ENCODE data around the gene DIDO1.

DIDO1 gene

DNA sequence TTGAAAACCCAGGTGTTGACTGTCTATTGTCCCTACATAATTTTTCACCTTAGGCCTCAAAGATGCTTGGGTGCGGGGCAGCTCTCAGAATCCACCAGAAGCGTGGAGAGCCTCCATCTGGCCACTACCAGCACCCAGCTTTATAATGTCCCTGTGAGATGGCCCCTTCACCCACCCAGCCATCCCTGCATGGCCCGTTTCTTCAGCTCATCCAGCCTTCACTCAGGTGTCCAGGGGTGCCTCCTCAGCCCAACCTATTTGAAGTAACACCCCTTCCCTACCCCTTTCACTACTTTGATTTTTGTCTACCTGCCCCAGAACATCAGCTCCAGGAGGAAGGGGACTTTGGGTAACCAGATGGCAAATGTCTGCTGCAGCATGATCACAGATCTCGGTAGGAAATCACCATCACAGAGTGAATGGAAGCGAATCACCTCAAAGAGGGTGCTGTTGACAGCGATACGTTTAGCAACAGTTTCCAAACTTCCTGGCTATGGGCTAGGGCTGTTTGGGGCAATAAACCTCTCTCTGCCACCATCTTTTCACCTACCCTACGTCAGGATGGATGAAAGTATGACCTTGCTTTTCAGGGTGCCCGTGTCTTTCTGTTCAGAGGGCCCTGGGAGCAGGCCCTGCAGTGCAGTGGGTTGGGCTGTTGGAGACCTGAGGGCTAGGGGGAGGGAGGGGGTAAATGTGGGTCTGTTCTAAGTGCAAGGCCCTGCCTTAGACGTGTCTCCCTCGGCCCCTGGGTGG lies 25.0 kb upstream of the DIDO1 start:
- no peak for DNase-seq (ENCODE audit: low read depth, low spot score)

DNA sequence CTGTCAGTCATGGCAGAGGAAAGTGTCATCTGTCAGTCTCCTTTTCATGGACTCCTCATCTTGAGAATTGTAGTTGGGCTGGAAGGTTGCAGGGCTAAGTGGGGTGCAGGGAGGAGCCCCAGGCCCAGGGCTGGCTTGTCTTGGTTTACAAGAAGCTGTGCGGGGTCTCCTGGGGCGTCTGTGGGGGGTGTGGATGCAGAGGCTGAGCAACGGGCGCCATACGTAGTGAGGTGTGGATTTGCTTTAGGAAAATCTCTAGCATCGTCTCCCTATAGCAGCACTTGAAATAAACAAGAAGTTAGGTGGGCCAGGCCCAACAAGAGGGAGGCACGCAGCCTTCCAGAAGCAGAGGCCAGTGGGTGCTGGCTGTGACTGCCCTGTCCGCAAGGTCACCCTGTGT lies 24.4 kb upstream of the DIDO1 start:
- DNase-seq (ENCODE audit: low read depth, low spot score), result no peak

DNA sequence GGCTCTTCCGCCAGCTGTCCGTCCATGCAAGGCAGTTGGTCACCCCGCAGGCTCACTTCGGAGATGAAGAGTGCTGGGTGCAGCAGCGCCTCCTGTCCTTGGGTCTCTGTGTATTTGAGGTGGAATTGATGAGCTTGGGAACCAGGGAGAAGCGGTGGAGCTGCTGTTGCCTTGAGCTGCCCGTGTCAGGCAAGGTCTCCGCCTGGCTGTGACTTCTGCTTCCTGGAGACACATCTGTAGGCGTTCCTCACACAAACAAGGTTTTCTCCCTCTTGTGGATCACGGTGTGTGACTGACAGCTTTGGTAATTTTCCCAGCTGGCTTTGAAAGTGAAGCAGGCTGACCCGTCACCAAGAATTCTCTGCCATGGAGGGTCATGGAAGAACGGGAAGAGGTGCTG lies 23.7 kb upstream of the DIDO1 start:
- no peak for DNase-seq (ENCODE audit: low read depth, low spot score)

DNA sequence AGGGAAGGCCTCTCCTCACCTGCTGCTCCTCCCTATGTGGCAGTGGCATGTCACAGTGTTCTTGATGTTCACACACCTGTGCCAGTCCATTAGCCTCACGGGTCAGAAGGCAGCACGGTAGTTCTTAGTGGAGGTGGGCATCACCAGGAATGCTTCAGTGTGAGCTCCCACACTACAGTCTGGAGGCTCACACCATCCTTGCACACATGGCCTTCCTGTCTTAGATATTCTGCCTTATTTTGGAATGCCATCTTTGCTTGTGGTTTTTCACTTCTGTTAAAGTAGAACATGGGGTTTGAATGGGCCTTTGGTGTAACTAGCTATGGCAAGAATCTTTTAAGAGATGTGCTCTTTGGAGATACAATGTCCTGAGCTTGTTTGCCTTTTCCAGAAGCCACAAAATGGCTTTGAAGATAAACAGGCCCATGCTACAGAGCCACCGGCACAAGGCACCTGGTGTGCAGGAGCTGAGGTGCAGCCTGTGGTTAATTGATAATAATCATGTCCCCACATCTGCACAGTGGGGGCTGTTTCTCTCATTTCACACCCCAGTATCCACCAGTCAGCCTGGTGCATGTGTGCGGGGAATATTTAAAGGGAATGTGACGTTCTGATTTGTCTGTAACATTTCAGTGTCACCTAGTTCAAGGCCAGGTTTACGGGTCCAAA lies 23.0 kb upstream of the DIDO1 start:
- no peak for DNase-seq (ENCODE audit: low read depth, low spot score)

DNA sequence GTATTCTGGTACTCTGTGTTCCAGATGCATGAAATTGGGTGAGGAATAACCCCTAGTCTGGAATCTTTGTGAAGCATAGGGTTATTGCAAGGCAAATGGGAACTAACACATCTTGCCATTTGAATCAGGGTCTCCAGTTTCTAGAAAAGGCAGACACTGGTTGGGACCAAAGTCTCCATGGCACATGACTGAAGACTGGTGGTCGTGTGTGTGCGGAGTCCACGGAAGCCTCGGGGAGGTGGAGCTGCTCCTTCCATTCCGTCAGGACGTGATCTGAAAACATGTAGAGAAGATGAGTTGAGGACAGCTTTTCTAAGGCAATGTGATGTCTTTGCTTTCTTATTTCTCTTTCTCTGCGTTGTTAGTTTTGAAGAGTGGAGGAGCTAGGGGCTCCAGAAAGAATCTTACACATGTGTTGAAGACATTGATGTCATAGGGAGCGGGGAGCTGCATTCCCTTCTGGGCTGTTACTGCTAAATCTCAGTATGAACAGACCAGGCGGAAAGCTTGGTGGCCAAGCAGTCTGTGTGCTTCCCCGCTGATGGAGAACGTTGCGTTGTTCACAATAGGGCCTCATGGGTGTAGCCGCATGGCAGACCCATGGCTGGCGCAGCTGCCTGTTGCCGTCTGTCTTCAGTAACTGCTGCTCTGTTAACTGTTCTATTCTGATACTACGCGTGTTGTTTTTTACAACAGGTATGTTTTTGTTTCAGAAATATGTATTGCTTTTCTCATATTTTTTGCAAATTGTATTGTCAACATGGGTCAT lies 21.4 kb upstream of the DIDO1 start:
- no peak for DNase-seq (ENCODE audit: low read depth, low spot score)

DNA sequence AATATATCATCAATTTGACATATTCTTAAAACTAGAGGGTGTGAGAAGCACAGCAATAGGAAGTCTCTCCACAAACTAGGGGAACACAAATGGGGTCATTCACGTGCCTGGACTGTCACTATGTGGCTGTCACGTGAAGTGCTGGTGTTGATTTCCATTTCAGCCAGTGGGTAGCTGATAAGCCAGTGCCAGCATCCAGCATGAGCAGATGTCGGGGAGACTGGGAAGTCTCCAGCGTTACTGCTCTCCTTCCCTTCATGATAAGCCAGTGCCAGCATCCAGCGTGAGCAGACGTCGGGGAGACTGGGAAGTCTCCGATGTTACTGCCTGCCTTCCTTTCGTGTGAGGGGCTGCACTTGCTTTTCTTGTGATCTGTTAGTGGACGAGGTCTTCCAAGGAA lies 20.6 kb upstream of the DIDO1 start:
- DNase-seq (ENCODE audit: low read depth, low spot score), result no peak

DNA sequence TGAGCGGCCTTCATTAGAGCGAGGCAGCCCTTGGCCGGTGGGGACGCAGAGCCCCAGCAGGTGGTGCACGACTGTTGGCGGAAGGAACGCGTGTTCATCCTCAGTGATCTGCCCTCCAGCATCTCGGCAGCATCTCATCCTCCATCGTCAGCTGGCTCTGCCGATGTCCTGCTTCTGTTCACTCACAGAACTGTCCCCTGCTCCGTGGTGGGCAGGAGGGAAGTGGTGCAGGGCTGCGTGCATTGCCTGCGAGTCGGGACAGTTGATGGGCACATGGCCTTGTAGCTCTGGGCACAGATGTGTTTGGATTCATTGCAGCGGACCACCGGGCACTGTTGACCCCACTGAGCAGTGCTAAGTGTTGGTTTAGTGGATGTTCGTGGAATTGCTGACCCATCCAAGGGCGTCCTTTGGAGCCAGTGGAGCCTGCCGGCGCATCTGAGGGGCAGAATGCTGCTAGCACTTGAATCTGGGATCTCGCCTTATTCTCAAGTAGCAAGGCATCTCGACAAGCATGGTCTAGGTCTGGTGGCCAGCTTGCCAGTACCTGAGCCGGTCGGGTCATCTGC lies 19.6 kb upstream of the DIDO1 start:
- no peak for DNase-seq (ENCODE audit: low read depth, low spot score)

DNA sequence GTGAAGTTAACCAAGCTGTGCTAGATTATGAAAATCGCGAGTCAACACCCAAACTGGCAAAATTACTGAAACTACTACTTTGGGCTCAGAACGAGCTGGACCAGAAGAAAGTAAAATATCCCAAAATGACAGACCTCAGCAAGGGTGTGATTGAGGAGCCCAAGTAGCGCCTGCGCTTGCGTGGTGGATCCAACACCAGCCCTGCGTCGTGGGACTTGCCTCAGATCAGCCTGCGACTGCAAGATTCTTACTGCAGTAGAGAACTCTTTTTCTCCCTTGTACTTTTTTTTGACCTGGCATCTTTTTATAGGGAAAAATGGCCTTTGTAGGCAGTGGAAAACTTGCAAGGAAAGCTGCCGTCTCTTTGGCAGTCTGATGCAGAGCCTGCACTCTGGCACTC lies 18.4 kb upstream of the DIDO1 start:
- DNase-seq (ENCODE audit: low read depth, low spot score), result no peak

DNA sequence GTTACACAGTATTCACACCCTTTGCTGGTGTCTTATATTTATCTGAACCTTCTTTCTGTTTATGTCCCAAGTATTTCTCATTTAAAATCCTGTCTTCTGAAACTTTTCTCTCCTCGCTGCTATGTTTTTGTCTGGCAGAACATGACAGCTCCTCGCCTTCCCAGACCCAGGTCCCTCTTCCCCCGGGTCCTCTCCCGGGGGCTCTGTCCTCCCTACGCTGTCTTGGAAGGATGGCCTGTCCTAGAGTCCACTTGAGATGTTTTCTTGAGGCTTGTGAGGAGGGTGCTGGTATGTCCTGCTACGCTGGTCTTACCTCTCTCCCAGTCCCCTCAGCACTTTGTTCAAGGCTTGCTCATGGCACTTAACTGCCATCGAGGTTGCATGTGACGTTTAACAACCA lies 17.9 kb upstream of the DIDO1 start:
- no peak for DNase-seq (ENCODE audit: low read depth, low spot score)

DNA sequence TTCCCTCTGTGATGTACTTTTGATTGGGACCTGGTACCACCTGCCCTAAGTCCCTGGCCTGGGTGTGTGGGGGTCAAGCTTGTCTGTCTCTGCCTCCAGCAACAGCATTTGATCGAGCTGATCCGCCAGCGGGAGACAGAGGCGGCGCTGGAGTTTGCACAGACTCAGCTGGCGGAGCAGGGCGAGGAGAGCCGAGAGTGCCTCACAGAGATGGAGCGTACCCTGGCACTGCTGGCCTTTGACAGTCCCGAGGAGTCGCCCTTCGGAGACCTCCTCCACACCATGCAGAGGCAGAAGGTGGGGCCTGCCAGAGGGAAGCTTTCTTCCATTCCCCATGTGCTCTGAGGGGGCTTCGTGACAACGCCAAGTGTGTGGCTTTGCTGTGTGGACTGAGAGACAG lies 17.1 kb upstream of the DIDO1 start:
- no peak for DNase-seq (ENCODE audit: low read depth, low spot score)

DNA sequence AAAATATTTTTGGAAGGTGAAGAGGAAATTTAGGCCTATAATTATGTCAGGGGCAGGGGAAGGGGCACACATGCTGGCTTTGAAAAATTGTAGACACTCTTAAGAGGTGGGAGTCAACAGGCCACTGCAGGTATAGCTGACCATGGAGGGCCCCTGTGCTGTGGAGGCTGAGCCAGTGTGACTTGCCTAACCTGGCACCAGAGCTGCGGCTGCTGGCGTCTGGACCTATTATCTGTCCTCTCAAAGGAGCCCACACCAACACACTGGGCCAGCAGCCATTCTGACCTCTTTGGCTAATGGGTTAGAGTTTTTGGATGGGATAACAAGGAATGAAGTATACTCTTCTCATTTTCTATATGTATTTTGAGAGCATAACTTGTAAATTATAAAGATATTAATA lies 16.2 kb upstream of the DIDO1 start:
- no peak for DNase-seq (ENCODE audit: low read depth, low spot score)

DNA sequence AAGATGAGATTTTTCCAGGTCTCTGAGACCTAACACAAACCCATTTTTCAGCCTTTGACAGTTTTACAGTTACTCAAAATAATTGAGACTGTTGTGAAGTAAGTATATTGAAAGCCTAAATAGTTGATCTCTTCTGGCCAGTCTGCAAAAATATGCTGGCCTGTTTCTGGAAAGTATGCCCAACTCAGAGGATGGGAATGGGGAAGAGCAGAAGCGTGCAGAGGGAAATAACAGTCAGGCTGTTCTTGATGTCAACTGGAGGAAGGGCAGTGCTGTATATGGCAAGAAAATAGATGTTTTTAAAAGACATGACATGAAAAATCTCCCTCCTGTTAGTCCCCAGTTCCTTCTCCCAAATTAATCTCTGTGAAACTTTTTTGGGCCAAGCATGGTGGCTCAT lies 15.5 kb upstream of the DIDO1 start:
- DNase-seq (ENCODE audit: low read depth, low spot score), result no peak

DNA sequence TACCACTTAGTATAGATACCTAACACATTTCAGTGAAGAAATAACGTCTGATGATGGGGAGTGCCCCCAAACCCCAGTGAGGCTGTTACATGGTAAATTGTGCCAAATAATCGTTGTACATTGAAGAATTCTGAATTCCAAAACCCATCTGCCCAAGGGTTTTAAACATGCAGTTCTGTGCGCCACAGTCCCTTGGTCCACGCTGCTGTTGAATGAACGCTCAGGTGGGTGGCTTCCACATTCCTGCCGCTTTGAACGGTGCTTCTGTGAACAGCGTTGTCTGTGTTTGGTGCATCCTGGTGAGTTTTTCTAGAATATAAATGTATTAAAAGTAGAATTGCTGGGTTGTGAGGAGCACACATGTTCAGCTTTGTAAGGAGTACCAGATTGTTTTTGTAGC lies 14.6 kb upstream of the DIDO1 start:
- DNase-seq (ENCODE audit: low read depth, low spot score), result no peak

DNA sequence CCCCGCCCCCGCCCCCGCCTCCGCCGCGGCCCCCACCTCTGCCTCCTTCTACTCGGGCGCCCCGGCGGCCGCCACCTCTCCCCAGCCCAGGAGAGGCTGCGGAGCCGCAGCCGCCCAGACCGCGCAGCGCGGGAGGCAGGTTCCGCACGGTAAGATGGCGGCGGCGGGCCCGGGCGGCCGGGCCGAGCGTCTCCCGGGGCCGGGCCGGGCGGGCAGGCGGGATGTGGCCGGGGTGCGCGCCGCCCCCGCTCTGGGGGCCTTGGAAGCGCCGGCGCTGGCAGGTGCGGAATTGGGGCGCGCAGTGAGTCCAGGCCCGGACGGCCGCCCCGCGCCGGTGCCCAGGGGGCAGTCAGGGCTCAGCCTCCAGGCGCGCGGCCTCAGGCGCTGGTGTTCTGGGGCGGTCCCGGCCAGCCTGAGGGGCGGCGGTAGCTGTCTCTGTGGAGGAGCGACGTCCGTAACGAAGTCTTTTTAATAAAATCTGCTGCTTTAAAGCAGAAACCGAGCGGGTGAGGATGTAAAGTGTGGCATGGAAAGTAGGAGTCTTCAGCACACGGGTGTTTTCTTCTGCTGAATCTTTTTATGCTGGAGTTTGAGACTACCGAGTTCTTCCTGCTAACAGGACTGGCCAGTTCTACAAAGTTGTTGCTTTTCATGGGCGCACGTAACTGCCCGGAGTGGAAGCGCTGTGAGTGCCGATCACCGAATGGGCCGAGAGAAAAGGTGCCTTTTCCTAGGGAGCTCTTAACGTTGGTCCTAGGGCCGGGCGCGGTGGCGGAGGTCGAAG lies 12.0 kb upstream of the DIDO1 start, which contains the start of gene GID8:
TSS of gene GID8 (plus strand) at position 43 of the 784 bp plus-strand sequence. CDS start 3,356 bp downstream, outside the sequence.
- DNase-seq (ENCODE audit: low read depth, low spot score), result peak; percentile 60

DNA sequence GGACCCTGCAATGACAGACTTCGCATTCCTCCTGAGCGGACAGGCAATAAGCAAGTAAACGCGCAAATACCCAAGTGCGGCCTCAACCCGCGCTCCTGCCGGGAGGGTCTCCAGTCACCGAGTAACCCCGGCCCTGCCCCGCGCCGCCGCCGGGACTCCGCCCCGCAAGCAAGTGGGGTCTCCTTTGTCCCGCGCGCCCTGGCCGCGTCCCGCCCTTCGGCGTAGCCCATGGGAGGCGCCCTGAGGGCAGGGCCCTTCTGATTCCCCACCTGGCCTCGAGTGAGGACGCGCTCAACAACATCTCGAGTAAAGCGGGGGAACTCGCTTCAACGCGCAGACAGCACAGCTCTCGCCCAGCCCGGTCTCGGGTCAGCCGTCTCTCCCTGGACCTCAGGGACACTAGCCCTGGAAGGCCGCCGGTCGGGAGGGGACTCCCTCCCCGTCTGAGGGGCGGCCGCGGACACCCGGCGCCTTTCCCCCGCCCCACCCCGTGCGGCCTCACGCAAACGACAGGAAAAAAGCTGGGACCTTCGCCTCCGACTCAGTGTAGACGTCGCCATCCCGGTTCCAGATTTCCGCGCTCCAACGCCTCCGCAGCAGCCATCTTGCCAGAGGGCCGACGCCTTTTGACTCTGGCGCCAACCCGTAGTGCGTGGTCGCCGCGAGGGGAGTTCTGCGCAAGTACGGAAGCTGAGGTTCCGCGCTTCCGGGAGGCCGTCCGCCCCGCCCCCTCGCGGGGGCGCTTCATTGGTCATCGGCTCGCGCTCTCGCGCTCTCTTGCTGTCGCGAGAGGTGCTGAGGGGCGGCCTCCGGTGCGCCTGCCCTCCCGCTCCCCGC lies 11.2 kb upstream of the DIDO1 start:
- DNase-seq (ENCODE audit: low read depth, low spot score), result peak; percentile 97

DNA sequence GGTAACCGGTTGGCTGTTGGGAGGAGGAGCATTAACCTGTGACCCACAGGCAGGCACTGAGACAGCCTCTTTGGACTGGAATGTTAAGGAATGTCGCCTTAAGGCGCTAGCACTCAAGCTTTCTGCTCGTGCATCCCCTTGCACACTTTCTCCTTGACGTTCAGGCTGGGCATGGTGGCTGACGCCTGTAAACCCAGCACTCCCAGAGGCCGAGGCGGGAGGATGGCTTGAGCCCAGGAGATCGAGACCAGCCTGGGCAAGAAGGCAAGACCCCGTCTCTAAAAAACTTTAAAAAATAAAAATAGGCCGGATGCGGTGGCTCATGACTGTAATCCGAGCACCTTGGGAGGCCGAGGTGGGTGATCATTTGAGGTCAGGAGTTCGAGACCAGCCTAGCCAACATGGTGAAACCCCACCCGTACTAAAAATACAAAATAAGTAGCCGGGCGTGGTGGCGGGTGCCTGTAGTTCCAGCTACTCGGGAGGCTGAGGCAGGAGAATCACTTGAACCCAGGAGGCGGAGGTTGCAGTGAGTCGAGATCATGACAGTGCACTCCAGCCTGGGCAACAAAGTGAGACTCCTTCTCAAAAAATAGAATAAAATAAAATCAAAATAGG lies 9.8 kb upstream of the DIDO1 start:
- DNase-seq (ENCODE audit: low read depth, low spot score), result peak; percentile 90

DNA sequence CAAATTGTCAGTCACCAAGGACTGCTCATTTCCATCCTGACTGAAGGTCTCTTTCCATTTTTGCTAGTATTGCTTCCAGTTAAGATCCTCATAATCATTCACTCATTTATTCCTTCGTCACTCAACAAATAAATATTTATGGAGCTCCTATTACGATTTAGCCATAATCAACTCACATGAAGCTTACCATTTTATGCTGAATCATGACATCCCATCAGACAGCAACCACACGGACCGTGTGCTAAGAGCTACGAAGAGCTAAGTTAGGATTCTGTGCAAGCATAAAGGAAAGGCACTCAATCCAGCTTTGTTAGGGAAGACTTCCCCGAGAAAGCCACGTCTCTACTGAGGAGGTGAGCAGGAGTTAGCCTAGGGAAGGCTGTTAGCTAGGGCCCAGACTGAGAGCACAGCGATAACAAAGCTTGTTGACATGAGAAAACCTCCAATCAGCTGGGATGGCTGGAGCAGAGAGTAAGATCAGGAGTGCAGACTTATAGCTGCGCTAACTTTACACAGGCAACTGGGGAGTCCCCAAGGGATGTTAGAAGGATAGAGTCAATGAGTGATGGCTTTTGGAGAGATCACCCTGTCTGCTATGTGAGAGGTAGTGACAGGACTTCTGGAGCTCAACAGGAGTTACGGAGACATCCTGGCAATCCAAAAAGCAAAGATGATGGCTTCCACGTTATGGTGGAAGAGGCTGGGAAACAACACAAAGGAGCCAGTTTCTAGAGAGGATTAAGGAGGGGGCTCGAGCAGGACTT lies 9.1 kb upstream of the DIDO1 start:
- DNase-seq (ENCODE audit: low read depth, low spot score), result no peak

DNA sequence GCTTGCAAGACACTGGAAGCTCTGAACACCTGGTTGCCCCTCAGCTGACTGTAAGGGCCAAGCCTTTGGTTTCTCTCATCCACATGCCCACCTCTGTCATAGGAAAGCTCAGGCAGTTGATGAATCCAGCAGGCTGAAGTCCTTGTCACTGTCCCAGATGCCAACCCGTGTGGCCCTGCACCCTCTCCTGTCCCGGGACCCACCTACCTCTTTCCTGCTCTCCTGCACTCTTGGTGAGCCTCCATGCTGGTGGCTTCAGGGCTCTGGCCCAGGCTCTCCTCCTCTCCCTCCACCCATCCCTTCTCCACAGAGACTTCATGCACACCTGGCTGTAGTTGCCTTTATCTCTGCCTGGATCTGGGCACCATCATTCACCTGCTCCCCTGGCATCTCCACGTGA lies 7.7 kb upstream of the DIDO1 start:
- no peak for DNase-seq (ENCODE audit: low read depth, low spot score)

DNA sequence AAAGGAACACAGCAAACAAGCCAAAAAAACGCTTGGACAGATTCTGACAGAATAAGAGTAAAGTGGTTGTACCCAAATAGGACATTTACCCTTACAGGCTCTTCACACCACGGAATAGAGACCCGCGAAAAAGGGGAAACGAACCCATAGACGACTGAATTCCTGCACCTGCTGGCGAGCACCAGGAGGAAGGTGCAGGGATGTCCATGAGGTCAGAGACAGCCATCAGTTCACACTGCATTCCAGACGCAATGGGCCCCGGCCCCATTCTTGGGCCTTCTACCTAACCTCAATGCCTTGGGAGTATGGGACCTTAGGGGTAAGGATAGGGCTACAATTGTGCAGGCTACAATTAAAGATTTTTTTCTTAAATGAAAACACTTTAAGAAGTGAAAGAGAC lies 5.2 kb upstream of the DIDO1 start:
- peak; percentile 27 for DNase-seq (ENCODE audit: low read depth, low spot score)

All from ELF-1 (cell line).